H1 (cell line): ENCODE measurements around the gene AVP.

ENCODE experiments used
- BACH1 ChIP-seq: IDR thresholded peaks from 2 replicates; pipeline ENCODE4 v1.6.1; 2012; ENCODE audit warnings: low read length, improper control_type of control experiment
- CBX8 ChIP-seq: fragments of 300-800, 300-1000 bp; sonication (generic); IDR thresholded peaks from 2 replicates; pipeline ENCODE4 v1.7.1; 2016; ENCODE audit warnings: low read depth, low read length, borderline replicate concordance
- CTCF ChIP-seq, 3 experiments: IDR thresholded peaks; 1 replicate in 2 of 3; 2 replicates in 1 of 3; pipeline versions ENCODE4 v1.5.1 to v1.6.1; 2011; ENCODE audit warnings: low read length in 3 of 3, mild to moderate bottlenecking in 3 of 3, inconsistent platforms in 2 of 3, low read depth in 1 of 3, moderate library complexity in 1 of 3; ENCODE audit not compliant: insufficient read depth in 1 of 3; ENCODE audit errors: control extremely low read depth in 1 of 3
- JUND ChIP-seq: IDR thresholded peaks from 2 replicates; pipeline ENCODE4 v1.6.1; 2011; ENCODE audit warnings: mild to moderate bottlenecking, improper control_type of control experiment, low read length
- POLR2A ChIP-seq, 2 experiments: IDR thresholded peaks; 1 replicate in 1 of 2; 2 replicates in 1 of 2; pipeline ENCODE4 v1.6.1; 2011; ENCODE audit warnings: low read depth in 2 of 2, low read length in 2 of 2, mild to moderate bottlenecking in 2 of 2; ENCODE audit errors: control extremely low read depth in 1 of 2
- RAD21 ChIP-seq, 2 experiments: IDR thresholded peaks in 1 of 2; conservative IDR thresholded peaks in 1 of 2; 2 replicates each; pipeline ENCODE4 v1.6.1; 2011; ENCODE audit warnings: low read depth in 2 of 2, low read length in 2 of 2, improper control_type of control experiment in 1 of 2, inconsistent platforms in 1 of 2, mild to moderate bottlenecking in 1 of 2, moderate library complexity in 1 of 2
- TF ChIP-seq, protein P1 (sequence below): IDR thresholded peaks from 2 replicates; pipeline ENCODE4 v1.6.1; 2012; ENCODE audit warnings: inconsistent platforms

- TF ChIP-seq CTCF (IDR thresholded peaks at IDR 0.05; ENCODE audit: control extremely low read depth in 1 of 3, insufficient read depth in 1 of 3, low read depth in 1 of 3, low read length in 3 of 3) (no peak), BACH1 (no peak), JUND (no peak), POLR2A (IDR thresholded peaks at IDR 0.05; ENCODE audit: control extremely low read depth in 1 of 2, low read depth in 2 of 2, low read length in 2 of 2) (no peak), CBX8 (no peak), RAD21 (IDR thresholded peaks at IDR 0.05 in 1 of 2, conservative IDR thresholded peaks at IDR 0.05 in 1 of 2; ENCODE audit: low read depth in 2 of 2, low read length in 2 of 2) (no peak)
- TF ChIP-seq, protein P1, sequence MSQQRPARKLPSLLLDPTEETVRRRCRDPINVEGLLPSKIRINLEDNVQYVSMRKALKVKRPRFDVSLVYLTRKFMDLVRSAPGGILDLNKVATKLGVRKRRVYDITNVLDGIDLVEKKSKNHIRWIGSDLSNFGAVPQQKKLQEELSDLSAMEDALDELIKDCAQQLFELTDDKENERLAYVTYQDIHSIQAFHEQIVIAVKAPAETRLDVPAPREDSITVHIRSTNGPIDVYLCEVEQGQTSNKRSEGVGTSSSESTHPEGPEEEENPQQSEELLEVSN, result no peak
These were observed 37.6 kb upstream of the AVP start for GRCh38 chr20:3121955-3122610.
